Rectal smooth muscle tissue (tissue), 1 donor: ENCODE results near the gene KDM1B.

Experiments
- H3K27ac ChIP-seq: one replicate; pipeline ENCODE4 v1.7.0; 2013; ENCODE audit warnings: low read depth, low read length, inconsistent platforms
- H3K27me3 ChIP-seq: one replicate; pipeline ENCODE4 v1.7.0; 2013; ENCODE audit warnings: low read length; ENCODE audit not compliant: control insufficient read depth, insufficient read depth
- H3K36me3 ChIP-seq: one replicate; pipeline ENCODE4 v1.7.0; 2013; ENCODE audit warnings: low read length; ENCODE audit not compliant: control insufficient read depth, insufficient read depth
- H3K4me1 ChIP-seq: one replicate; pipeline ENCODE4 v1.7.0; 2013; ENCODE audit warnings: low read length; ENCODE audit not compliant: control insufficient read depth, insufficient read depth
- H3K4me3 ChIP-seq: one replicate; pipeline ENCODE4 v1.7.0; 2013; ENCODE audit warnings: low read length
- H3K9ac ChIP-seq: one replicate; pipeline ENCODE4 v1.7.0; 2013; ENCODE audit warnings: low read length

KDM1B gene

GRCh38 chr6:18262702-18263417 is 107.6 kb downstream of the KDM1B start:
- H3K36me3 ChIP-seq, result no peaks in the 10 kb centered on the region
- no peak overlapping the region for H3K9ac ChIP-seq
- H3K4me1 ChIP-seq, result peaks cover 4% of the 10 kb centered on the region
- no peak overlapping the region for H3K27ac ChIP-seq
- H3K4me3 ChIP-seq, result peak overlapping the region; percentile 81
- H3K27me3 ChIP-seq, result no peaks in the 10 kb centered on the region

- Histone ChIP-seq H3K36me3 (no peaks in the 10 kb centered on the region), H3K4me1 (peaks cover 4% of the 10 kb centered on the region), H3K27me3 (no peaks in the 10 kb centered on the region), H3K27ac (peak overlapping the region; percentile 98), H3K9ac (peak overlapping the region; percentile 61), H3K4me3 (peak overlapping the region; percentile 81)
Measured at GRCh38 chr6:18263418-18264218, 108.4 kb downstream of the KDM1B start.

GRCh38 chr6:18264219-18264922 is 109.1 kb downstream of the KDM1B start, which contains the start of gene DEK:
DEK (minus strand) TSS chr6:18264530; CDS start chr6:18263987, 543 bp downstream.
- H3K9ac ChIP-seq, result peak within 1 kb of the TSS; percentile 61
- peaks cover 4% of the 10 kb centered on the region for H3K4me1 ChIP-seq
- H3K27ac ChIP-seq, result peak within 1 kb of the TSS; percentile 98

GRCh38 chr6:18264923-18265377 is 109.7 kb downstream of the KDM1B start:
- Histone ChIP-seq H3K4me3 (peak overlapping the region; percentile 68), H3K36me3 (no peaks in the 10 kb centered on the region), H3K27ac (peak overlapping the region; percentile 98), H3K4me1 (peaks cover 4% of the 10 kb centered on the region), H3K27me3 (no peaks in the 10 kb centered on the region), H3K9ac (peak overlapping the region; percentile 46)

More at GRCh38 chr6:18264219-18264922, 109.1 kb downstream of the KDM1B start, which contains the start of gene DEK:
- Histone ChIP-seq H3K27me3 (no peaks in the 10 kb centered on the region), H3K4me3 (peak within 1 kb of the TSS; percentile 81), H3K36me3 (no peaks in the 10 kb centered on the region)

- Histone ChIP-seq H3K27me3 (no peaks in the 10 kb centered on the region), H3K4me3 (no peak overlapping the region), H3K27ac (no peak overlapping the region)
Measured at GRCh38 chr6:18265787-18266522, 110.7 kb downstream of the KDM1B start.

GRCh38 chr6:18266523-18266912 is 111.3 kb downstream of the KDM1B start:
- no peak overlapping the region for H3K4me3 ChIP-seq
- no peaks in the 10 kb centered on the region for H3K36me3 ChIP-seq
- peaks cover 4% of the 10 kb centered on the region for H3K4me1 ChIP-seq
- no peak overlapping the region for H3K9ac ChIP-seq
- H3K27ac ChIP-seq, result no peak overlapping the region
- H3K27me3 ChIP-seq, result no peaks in the 10 kb centered on the region

More at GRCh38 chr6:18265787-18266522, 110.7 kb downstream of the KDM1B start:
- Histone ChIP-seq H3K4me1 (peaks cover 4% of the 10 kb centered on the region), H3K36me3 (no peaks in the 10 kb centered on the region), H3K9ac (no peak overlapping the region)

GRCh38 chr6:18268066-18268465 is 112.8 kb downstream of the KDM1B start:
- Histone ChIP-seq H3K27me3 (no peaks in the 10 kb centered on the region), H3K4me1 (peaks cover 4% of the 10 kb centered on the region), H3K4me3 (no peak overlapping the region), H3K9ac (no peak overlapping the region), H3K27ac (no peak overlapping the region), H3K36me3 (no peaks in the 10 kb centered on the region)

GRCh38 chr6:18269253-18269652 is 114.0 kb downstream of the KDM1B start:
- Histone ChIP-seq H3K27ac (no peak overlapping the region), H3K9ac (no peak overlapping the region), H3K36me3 (no peaks in the 10 kb centered on the region), H3K27me3 (no peaks in the 10 kb centered on the region), H3K4me3 (no peak overlapping the region), H3K4me1 (peaks cover 4% of the 10 kb centered on the region)

- H3K9ac ChIP-seq, result no peak overlapping the region
- no peaks in the 10 kb centered on the region for H3K27me3 ChIP-seq
- H3K4me3 ChIP-seq, result no peak overlapping the region
- no peak overlapping the region for H3K27ac ChIP-seq
- no peaks in the 10 kb centered on the region for H3K36me3 ChIP-seq
- H3K4me1 ChIP-seq, result peaks cover 4% of the 10 kb centered on the region
Measured at GRCh38 chr6:18269717-18270116, 114.5 kb downstream of the KDM1B start.

GRCh38 chr6:18270216-18270615 is 115.0 kb downstream of the KDM1B start:
- Histone ChIP-seq H3K36me3 (no peaks in the 10 kb centered on the region), H3K9ac (no peak overlapping the region), H3K4me1 (no peaks in the 10 kb centered on the region), H3K27ac (no peak overlapping the region), H3K4me3 (no peak overlapping the region), H3K27me3 (no peaks in the 10 kb centered on the region)
